22Rv1 (cell line): ENCODE measurements around the gene C20orf204.

ENCODE experiments used
- CTCF ChIP-seq: fragments of 450-650 bp; IDR thresholded peaks from 2 replicates; pipeline ENCODE4 v1.5.1; 2017; ENCODE audit warnings: mild to moderate bottlenecking
- ZFX ChIP-seq: fragments of 450-650 bp; IDR thresholded peaks from 2 replicates; pipeline ENCODE4 v1.6.1; 2017; ENCODE audit warnings: antibody characterized with exemption, borderline replicate concordance

GRCh38 chr20:64041781-64042053 is 5.7 kb downstream of the C20orf204 start:
- TF ChIP-seq CTCF: no peak
- no peak for TF ChIP-seq ZFX
